ENCODE measurements around the gene IBA57. TPM values are rescaled to one million over a fixed set of nuclear protein-coding genes. Genes with fewer than 3 reads are reported as not detected.

IBA57 gene
- total RNA-seq, 1 donor from 2014 or later: 14.5 TPM

DNA sequence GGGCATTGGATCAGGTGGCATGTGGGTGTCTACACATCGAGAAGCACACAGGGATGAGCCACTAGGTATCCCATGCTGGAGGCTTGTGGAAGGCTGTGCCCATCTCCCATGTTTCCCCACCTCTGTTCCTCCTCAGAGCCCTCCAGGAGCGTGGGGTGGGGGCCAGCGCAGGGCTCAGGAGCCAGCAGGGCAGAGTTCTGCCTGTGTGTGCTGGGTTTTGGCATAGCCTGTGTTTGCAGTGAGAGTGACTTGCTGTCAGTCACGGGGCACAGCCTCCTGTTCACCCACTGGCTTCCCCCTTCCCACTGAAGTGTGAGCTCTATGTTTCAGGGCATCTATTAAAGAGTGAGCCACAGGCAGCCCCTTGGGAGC is 10.4 kb downstream of the IBA57 start:
- Mint-ChIP-seq H3K9me3 (no peaks in the 10 kb centered on the region), H3K4me3 (no peak overlapping the region), H3K27ac (no peak overlapping the region), H3K27me3 (no peaks in the 10 kb centered on the region), H3K4me1 (peaks cover 6% of the 10 kb centered on the region), H3K36me3 (ENCODE audit: low read depth) (peaks cover 15% of the 10 kb centered on the region)
- TF ChIP-seq, protein P1, sequence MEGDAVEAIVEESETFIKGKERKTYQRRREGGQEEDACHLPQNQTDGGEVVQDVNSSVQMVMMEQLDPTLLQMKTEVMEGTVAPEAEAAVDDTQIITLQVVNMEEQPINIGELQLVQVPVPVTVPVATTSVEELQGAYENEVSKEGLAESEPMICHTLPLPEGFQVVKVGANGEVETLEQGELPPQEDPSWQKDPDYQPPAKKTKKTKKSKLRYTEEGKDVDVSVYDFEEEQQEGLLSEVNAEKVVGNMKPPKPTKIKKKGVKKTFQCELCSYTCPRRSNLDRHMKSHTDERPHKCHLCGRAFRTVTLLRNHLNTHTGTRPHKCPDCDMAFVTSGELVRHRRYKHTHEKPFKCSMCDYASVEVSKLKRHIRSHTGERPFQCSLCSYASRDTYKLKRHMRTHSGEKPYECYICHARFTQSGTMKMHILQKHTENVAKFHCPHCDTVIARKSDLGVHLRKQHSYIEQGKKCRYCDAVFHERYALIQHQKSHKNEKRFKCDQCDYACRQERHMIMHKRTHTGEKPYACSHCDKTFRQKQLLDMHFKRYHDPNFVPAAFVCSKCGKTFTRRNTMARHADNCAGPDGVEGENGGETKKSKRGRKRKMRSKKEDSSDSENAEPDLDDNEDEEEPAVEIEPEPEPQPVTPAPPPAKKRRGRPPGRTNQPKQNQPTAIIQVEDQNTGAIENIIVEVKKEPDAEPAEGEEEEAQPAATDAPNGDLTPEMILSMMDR (IDR thresholded peaks at IDR 0.05): no peak
- DNase-seq: no peak
- intact Hi-C loops (cut with micrococcal nuclease): no loop called here
- POLR2A ChIA-PET: interaction anchor here (2.1 kb wide), 1 partner anchor 9 kb away, joined by 11 read pairs; no protein-coding TSS in a partner anchor
- ATAC-seq (ENCODE audit: low read depth): no peak
- CTCF ChIA-PET: no interaction called here

DNA sequence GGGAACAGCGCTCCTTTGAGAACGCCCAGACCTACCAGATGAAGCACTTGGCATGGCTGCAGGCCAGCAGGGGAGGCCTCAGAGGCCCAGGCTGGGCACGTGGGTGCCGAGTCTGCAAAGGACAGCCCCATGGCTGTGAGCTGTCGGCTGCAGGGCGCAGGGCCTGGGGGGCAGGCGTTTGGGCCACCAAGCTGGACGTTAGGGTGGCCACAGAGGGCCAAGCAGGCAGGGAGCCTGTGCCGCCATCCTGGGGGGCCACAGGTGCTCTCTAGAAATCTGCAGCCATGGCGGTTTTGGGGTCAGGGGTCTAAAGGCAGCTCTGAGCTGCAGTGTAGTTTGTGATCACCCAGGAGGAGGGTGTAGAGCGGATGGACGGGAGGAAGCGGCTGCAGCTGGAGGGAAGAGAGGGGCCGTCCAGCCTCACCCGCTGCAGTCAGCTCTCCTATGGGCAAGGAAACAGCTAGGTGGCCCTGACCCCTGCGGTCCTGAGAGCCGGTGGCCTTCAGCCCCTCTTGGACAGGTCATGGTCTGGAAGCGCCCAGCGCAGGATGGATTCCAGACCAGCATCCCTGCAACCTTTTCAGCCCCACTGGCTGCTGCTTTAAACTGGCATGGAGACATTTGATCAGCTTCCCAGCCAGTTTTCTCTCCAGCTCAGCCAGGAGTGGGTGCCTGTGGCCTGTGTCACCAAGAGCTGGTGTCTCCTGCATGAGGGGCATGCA is 11.0 kb downstream of the IBA57 start:
- no peaks in the 10 kb centered on the region for H3K9me3 Mint-ChIP-seq
- H3K4me1 Mint-ChIP-seq: peaks cover 5% of the 10 kb centered on the region
- CTCF ChIA-PET: no interaction called here
- intact Hi-C loops (cut with micrococcal nuclease): no loop called here
- no peak overlapping the region for H3K4me3 Mint-ChIP-seq
- TF ChIP-seq, protein P1 (IDR thresholded peaks at IDR 0.05): no peak
- no peak overlapping the region for H3K27ac Mint-ChIP-seq
- POLR2A ChIA-PET: interaction anchor here (0.7 to 2.1 kb wide), 3 partner anchors 9 to 65 kb away, joined by 4 to 11 read pairs (median 11); no protein-coding TSS in a partner anchor
- no peaks in the 10 kb centered on the region for H3K27me3 Mint-ChIP-seq
- H3K36me3 Mint-ChIP-seq (ENCODE audit: low read depth): peaks cover 16% of the 10 kb centered on the region
- ATAC-seq (ENCODE audit: low read depth): no peak
- no peak for DNase-seq

DNA sequence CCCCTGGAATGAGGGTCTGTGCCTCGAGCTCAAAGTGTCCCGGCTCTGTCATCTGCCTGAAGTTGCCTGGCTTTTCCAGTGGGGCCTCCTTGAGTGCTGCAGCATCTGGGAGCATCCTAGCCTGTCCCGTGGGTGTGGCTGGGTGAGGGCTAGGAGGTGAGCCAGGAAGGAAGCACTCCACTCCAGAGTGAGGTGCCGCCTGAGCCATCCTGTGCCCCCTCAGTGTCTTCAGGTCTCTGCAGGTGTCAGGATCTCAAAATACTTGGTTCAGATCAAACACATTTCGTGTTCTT is 11.5 kb downstream of the IBA57 start:
- ChIA-PET CTCF (no interaction called here), POLR2A (interaction anchor here (0.6 to 2.1 kb wide), 4 partner anchors 10 to 280 kb away, joined by 3 to 11 read pairs (median 8); a partner anchor contains a TSS)
- H3K27me3 Mint-ChIP-seq: no peaks in the 10 kb centered on the region
- intact Hi-C loops (cut with micrococcal nuclease): no loop called here
- DNase-seq: no peak
- H3K36me3 Mint-ChIP-seq (ENCODE audit: low read depth): peaks cover 14% of the 10 kb centered on the region
- no peak overlapping the region for H3K4me3 Mint-ChIP-seq
- H3K9me3 Mint-ChIP-seq: no peaks in the 10 kb centered on the region
- TF ChIP-seq, protein P1 (IDR thresholded peaks at IDR 0.05): no peak
- no peak for ATAC-seq (ENCODE audit: low read depth)
- H3K27ac Mint-ChIP-seq: no peak overlapping the region
- peaks cover 3% of the 10 kb centered on the region for H3K4me1 Mint-ChIP-seq

DNA sequence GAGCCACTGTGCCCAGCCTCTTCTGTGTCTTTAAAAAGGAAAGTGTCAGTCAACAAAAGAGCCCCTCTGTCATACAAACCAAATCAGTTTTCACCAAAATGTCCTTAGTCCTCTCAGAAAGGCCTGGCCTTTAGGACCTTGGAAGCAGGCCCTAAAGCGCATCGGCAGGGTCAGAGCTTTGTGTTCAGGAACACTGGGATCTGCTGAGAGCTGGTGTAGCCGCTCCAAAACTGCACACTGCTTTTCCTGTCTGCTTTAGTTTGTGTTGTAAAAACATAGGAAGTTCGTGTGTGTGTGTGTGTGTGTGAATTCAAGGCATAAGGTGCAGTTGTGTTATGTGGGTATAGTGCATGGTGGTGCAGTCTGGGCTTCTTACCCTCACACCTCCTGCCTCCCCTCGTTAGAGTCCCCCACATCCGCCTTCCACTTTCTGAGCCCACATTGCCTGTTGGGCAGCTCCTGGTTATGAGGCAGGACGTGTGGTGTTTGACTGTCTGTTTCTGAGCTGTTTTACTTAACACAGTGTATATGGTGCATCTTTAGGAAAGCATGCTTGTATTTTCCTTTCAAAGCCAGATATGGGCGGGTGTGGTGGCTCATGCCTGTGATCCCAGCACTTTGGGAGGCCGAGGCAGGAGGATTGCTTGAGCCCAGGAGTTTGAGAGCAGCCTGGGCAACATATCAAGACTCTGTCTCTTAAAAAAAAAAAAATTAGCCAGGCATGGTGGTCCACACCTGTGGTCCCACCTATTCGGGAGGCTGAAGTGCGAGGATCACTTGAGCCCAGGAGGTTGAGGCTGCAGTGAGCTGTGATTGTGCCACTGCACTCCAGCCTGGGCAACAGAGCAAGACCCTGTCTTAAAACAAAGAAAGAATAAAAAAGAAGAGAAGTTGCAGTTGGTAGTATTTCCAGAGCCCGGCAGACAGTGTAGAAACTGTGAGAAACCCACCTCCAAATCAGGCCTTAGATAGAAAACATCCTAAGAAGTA is 12.4 kb downstream of the IBA57 start:
- DNase-seq: no peak
- no peak overlapping the region for H3K27ac Mint-ChIP-seq
- ATAC-seq (ENCODE audit: low read depth): no peak
- ChIA-PET CTCF (no interaction called here), POLR2A (interaction anchor here (0.6 to 2.1 kb wide), 4 partner anchors 11 to 280 kb away, joined by 3 to 11 read pairs (median 4); a partner anchor contains a TSS)
- H3K9me3 Mint-ChIP-seq: no peaks in the 10 kb centered on the region
- H3K36me3 Mint-ChIP-seq (ENCODE audit: low read depth): peaks cover 13% of the 10 kb centered on the region
- intact Hi-C loops (cut with micrococcal nuclease): no loop called here
- TF ChIP-seq, protein P1 (IDR thresholded peaks at IDR 0.05): no peak
- no peaks in the 10 kb centered on the region for H3K27me3 Mint-ChIP-seq
- no peak overlapping the region for H3K4me3 Mint-ChIP-seq
- H3K4me1 Mint-ChIP-seq: peaks cover 3% of the 10 kb centered on the region

All from activated B cell treated with CpG ODN at 0.5 μM for 24 hours (primary cell).